Retinal pigment epithelial cell (primary cell): ENCODE measurements around the gene MRPS24.
"Not testable (repeated sequence)": the region's sequence is repeated elsewhere in the genome, so short reads cannot be mapped to it uniquely, and the experiment has no call there.

ENCODE experiments used
- DNase-seq: peaks from one replicate; pipeline ENCODE4 v3.0.0-alpha.2; 2010; ENCODE audit warnings: low read depth
- H3K4me3 ChIP-seq: 2 replicates; pipeline ENCODE4 v1.5.1; 2011; ENCODE audit warnings: mild to moderate bottlenecking, low read length, control low read depth, moderate library complexity
- CTCF ChIP-seq: conservative IDR thresholded peaks from 2 replicates; pipeline ENCODE4 v1.5.1; 2011; ENCODE audit warnings: low read depth, low read length, control low read depth, inconsistent platforms

MRPS24 gene

GRCh38 chr7:43823941-43824340, 45.4 kb downstream of the MRPS24 start:
- no peak for DNase-seq
- H3K4me3 ChIP-seq = no peak overlapping the region
- no peak for TF ChIP-seq CTCF

- H3K4me3 ChIP-seq, DNase-seq: not testable (repeated sequence)
These were observed 45.9 kb downstream of the MRPS24 start for GRCh38 chr7:43823425-43823824.
